ENCODE data around the gene GOLGA1. TPM values are rescaled to one million over a fixed set of nuclear protein-coding genes. Genes with fewer than 3 reads are reported as not detected.

GOLGA1 gene, protein sequence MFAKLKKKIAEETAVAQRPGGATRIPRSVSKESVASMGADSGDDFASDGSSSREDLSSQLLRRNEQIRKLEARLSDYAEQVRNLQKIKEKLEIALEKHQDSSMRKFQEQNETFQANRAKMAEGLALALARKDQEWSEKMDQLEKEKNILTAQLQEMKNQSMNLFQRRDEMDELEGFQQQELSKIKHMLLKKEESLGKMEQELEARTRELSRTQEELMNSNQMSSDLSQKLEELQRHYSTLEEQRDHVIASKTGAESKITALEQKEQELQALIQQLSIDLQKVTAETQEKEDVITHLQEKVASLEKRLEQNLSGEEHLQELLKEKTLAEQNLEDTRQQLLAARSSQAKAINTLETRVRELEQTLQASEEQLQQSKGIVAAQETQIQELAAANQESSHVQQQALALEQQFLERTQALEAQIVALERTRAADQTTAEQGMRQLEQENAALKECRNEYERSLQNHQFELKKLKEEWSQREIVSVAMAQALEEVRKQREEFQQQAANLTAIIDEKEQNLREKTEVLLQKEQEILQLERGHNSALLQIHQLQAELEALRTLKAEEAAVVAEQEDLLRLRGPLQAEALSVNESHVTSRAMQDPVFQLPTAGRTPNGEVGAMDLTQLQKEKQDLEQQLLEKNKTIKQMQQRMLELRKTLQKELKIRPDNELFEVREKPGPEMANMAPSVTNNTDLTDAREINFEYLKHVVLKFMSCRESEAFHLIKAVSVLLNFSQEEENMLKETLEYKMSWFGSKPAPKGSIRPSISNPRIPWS
- total RNA-seq: 7.9 and 13.4 TPM in 2 replicates

GRCh38 chr9:124940894-124941678 lies at the start of gene GOLGA1:
TSS of gene GOLGA1 (minus strand) at chr9:124941083. CDS start at chr9:124938711, 2,372 bp downstream.

GRCh38 chr9:124861342-124862229 lies 79.3 kb downstream of the GOLGA1 start, which contains the start of the genes ARPC5L and RPL35:
TSS of gene ARPC5L (plus strand) at chr9:124862130. CDS start at chr9:124869291, 7,161 bp downstream.
TSS of gene RPL35 (minus strand) at chr9:124861957. CDS start at chr9:124861912, 45 bp downstream.

DNA sequence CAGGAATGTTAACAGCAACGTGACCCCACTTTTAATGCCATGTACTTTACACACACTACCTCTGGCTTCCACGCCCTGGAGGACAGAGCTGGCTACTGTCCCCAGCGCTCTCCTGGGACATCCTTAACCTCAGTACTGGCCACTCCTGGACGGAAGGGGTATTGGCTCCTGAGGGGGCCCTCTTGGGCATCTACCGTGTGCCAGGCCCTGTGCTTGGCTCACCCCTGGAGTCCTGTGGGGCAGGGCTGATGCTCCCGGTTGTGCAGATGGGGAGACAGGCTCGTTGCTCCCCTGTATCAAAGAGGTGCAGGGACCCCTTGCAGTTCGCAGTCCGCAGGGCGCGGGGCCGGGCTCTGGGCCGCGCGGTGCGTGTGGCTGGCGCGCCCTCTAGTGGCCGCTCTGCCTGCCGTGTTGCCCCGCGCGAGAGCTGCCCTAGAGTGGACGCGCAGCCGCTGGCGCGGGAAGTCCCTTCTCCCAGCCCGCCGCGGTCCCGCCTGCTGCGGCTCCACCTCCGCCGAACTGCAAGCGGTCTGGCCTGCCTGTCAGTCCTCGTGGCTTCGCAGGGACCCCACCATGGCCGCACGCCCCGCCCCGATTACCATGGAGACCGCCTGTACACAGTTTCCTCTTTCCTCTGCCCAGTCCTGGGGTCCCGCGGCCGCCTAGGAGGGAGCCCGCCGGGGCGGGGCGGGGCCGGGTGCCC lies 87.9 kb downstream of the GOLGA1 start, which contains the start of gene WDR38:
WDR38 (plus strand) TSS at position 632 of the 703 bp plus-strand sequence. CDS start 72 bp downstream, outside the sequence.

Other genes with a start within 250 kb of the GOLGA1 start
- gene NR6A1, start 169.8 kb downstream of the GOLGA1 start, total RNA-seq: 0.19 and 0.56 TPM in 2 replicates
- 0.19 and 0.56 TPM in 2 replicates for gene OLFML2A, start 163.9 kb downstream of the GOLGA1 start, total RNA-seq
- gene WDR38, start 87.6 kb downstream of the GOLGA1 start, total RNA-seq: not detected in 2 replicates
- 2,537 and 2,667 TPM in 2 replicates for gene RPL35, start 79.1 kb downstream of the GOLGA1 start, total RNA-seq
- gene ARPC5L, start 79.0 kb downstream of the GOLGA1 start, total RNA-seq: 10.1 and 21.3 TPM in 2 replicates
- 4.6 and 7.6 TPM in 2 replicates for gene SCAI, start 202.4 kb upstream of the GOLGA1 start, total RNA-seq
- 12.7 and 13.0 TPM in 2 replicates for gene PPP6C, start 248.7 kb upstream of the GOLGA1 start, total RNA-seq

Measured in regular cardiac myocyte (primary cell).